AG04450 (cell line): ENCODE results near the gene TNC. TPM values are rescaled to one million over a fixed set of nuclear protein-coding genes. Genes with fewer than 3 reads are reported as not detected.

Experiments
- CTCF ChIA-PET: fragments of 300-600, 350-600 bp; formaldehyde crosslinking; extraction: SDS; loops from one replicate; lab custom pipeline; 2022; ENCODE audit warnings: antibody characterized with exemption, inconsistent platforms; lab: Charles Lee
- POLR2A ChIA-PET: fragments of 350-600 bp; formaldehyde crosslinking; extraction: SDS; loops from one replicate; lab custom pipeline; 2021; ENCODE audit warnings: antibody characterized with exemption, inconsistent platforms; lab: Yijun Ruan, JAX
- DNase-seq: peaks from one replicate; pipeline ENCODE4 v3.0.0-alpha.2; 2011; ENCODE audit warnings: low read depth, low spot score
- H3K27ac ChIP-seq: one replicate; pipeline ENCODE4 v1.5.1; 2012; ENCODE audit warnings: low read depth, low read length, control low read depth
- H3K27me3 ChIP-seq: one replicate; pipeline ENCODE4 v1.6.0; 2012; ENCODE audit warnings: low read length; ENCODE audit not compliant: control insufficient read depth, insufficient read depth
- H3K4me3 ChIP-seq: 2 replicates; pipeline ENCODE4 v1.5.1; 2011; ENCODE audit warnings: mild to moderate bottlenecking, low read depth, low read length, control low read depth
- H3K9me3 ChIP-seq: 2 replicates; pipeline ENCODE4 v1.5.1; 2012; ENCODE audit warnings: low read length; ENCODE audit not compliant: control insufficient read depth, insufficient read depth
- polyA plus RNA-seq: library from polyadenylated mRNA; depleted of rRNA; stranded (reverse); fragments of >200 nt; gene quantifications from 2 replicates; pipeline ENCODE4 v1.2.3, GENCODE V29; 2011
- TF ChIP-seq, protein P1 (sequence below): IDR thresholded peaks from 2 replicates; pipeline ENCODE4 v1.5.1; 2011; ENCODE audit warnings: low read depth, low read length, control low read depth, inconsistent platforms

Gene TNC
- polyA plus RNA-seq, 1 experiment = 265 TPM

DNA sequence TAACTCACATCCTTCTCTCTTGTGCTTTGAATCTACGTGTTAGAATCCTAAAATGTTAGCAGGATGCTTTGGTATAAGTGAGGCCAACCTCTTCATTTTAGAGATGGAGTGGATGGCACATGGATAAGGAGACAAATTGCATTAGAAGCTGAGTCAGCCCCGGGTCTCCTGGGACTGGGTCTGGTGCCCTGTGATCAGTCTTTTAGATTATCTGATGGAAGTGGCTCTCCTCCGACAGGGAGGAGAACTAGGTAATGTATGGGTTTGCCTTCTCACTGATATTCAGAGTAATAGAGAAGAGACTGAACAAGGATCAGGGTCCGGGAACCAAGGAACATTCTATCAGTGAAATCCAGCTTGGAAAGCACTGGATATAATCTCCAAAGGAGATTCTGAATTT lies 112.6 kb downstream of the TNC start:
- peaks cover 3% of the 10 kb centered on the region for H3K27me3 ChIP-seq
- H3K4me3 ChIP-seq = no peak overlapping the region
- ChIA-PET CTCF (interaction anchor here (0.6 to 3.6 kb wide), 6 partner anchors 10 to 1687 kb away, joined by 3 to 17 read pairs (median 4); no protein-coding TSS in a partner anchor), POLR2A (no interaction called here)
- H3K27ac ChIP-seq = no peak overlapping the region
- H3K9me3 ChIP-seq = no peaks in the 10 kb centered on the region
- TF ChIP-seq, protein P1, sequence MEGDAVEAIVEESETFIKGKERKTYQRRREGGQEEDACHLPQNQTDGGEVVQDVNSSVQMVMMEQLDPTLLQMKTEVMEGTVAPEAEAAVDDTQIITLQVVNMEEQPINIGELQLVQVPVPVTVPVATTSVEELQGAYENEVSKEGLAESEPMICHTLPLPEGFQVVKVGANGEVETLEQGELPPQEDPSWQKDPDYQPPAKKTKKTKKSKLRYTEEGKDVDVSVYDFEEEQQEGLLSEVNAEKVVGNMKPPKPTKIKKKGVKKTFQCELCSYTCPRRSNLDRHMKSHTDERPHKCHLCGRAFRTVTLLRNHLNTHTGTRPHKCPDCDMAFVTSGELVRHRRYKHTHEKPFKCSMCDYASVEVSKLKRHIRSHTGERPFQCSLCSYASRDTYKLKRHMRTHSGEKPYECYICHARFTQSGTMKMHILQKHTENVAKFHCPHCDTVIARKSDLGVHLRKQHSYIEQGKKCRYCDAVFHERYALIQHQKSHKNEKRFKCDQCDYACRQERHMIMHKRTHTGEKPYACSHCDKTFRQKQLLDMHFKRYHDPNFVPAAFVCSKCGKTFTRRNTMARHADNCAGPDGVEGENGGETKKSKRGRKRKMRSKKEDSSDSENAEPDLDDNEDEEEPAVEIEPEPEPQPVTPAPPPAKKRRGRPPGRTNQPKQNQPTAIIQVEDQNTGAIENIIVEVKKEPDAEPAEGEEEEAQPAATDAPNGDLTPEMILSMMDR = no peak
- no peak for DNase-seq

DNA sequence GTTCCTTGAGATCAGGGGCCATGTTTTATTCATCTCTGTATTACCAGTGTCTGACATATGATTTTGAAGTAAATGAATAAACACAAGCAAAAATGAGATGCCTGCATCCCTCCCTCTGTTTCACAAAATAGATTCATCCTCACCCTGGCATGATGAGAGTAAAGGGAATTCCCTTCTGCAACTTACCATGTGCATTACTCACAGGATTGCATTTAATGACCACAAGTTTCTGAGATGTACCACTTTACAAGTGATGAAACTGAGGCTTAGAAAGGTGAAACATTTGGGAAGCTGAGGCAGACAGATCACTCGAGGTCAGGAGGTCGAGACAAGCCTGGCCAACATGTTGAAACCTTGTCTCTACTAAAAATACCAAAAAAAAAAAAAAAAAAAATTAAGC lies 113.4 kb downstream of the TNC start:
- Histone ChIP-seq H3K27ac (no peak overlapping the region), H3K9me3 (no peaks in the 10 kb centered on the region), H3K4me3 (no peak overlapping the region), H3K27me3 (peaks cover 8% of the 10 kb centered on the region)
- no peak for DNase-seq
- TF ChIP-seq, protein P1 = no peak
- ChIA-PET CTCF (interaction anchor here (0.6 to 3.6 kb wide), 5 partner anchors 11 to 1687 kb away, joined by 3 to 17 read pairs (median 4); no protein-coding TSS in a partner anchor), POLR2A (no interaction called here)

DNA sequence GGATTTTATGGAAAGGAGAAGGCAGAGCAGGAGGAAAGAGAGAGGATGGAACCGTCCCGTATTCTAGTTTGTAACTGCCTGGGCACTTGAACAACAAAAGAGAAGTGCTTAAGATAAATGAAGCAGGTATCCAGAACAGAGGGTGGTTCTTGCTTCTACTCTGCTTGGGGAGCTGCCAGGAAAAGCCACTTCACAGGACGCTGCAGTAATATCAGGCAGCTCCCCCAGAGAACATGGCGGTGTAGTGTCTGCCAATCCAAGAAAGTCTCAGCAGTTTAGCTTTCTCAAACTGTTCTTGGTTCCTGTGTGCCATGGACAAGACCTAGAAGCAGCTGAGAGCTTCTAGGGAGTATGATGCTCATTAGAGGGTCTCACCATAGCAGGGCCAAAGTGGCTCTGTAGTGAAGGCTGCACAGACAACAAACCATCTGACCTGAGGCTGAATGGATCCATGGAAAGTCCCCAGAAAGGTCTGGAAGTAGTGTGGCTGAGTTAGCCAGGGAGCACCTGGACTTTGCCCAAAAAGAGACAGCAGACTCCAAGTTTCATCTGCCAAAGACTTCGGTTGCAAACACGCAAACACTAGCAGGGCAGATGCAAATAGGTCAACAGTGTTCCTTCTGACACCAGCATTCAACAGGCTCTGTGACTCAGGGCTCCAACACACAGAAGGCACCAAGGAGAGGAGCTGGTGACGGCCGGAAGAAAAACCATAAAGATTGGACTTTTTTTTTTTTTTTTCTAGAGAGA lies 115.4 kb downstream of the TNC start:
- ChIA-PET CTCF (interaction anchor here (0.8 to 1.9 kb wide), 3 partner anchors 12 to 322 kb away, joined by 4 to 7 read pairs (median 5); no protein-coding TSS in a partner anchor), POLR2A (no interaction called here)
- TF ChIP-seq, protein P1 = no peak
- Histone ChIP-seq H3K27ac (no peak overlapping the region), H3K9me3 (no peaks in the 10 kb centered on the region), H3K4me3 (no peak overlapping the region), H3K27me3 (peaks cover 13% of the 10 kb centered on the region)
- DNase-seq = no peak

DNA sequence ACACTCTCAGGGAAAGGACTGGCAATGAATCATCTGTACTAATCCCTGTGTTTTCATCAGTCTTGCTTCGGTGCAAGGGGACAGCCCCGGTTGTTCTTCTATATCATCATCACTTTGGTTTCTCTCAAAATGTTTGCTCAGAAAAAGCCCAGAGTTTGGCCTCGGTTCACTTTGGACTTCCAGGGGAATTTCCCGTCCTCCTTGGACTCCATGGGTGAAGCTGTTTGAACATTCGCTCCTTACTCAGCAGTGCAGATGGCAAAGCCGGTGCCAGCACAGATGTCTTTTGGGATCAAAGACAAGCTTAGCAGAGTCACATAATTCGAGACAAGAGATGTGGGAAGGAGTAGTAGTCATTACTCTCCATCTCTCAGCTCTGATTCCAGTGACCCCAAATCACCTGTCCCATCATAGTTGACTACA lies 117.7 kb downstream of the TNC start:
- no peak for DNase-seq
- Histone ChIP-seq H3K4me3 (no peak overlapping the region), H3K27ac (no peak overlapping the region), H3K9me3 (no peaks in the 10 kb centered on the region), H3K27me3 (peaks cover 17% of the 10 kb centered on the region)
- TF ChIP-seq, protein P1 = no peak
- ChIA-PET CTCF (no interaction called here), POLR2A (no interaction called here)

DNA sequence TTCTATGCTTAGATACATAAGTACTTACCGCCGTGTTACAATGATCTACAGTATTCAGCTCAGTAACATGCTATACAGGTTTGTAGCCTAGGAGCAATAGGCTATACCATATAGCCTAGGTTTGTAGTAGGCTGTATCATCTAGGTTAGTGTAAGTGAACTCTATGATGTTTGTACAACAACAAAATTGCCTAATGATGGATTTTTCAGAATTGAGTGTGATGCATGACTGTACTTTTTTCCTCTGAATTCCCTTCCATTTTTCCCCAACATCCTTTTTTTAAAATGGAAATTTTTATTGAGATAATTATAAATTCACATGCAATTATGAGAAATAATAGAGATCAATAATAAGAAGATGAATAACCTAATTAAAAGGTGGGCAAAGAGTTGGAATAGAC lies 119.6 kb downstream of the TNC start:
- no peak for DNase-seq
- ChIA-PET CTCF (no interaction called here), POLR2A (no interaction called here)
- TF ChIP-seq, protein P1 = no peak
- Histone ChIP-seq H3K4me3 (no peak overlapping the region), H3K27ac (no peak overlapping the region), H3K27me3 (peaks cover 23% of the 10 kb centered on the region), H3K9me3 (no peaks in the 10 kb centered on the region)
